ENCODE data around the gene CACNB3. TPM values are rescaled to one million over a fixed set of nuclear protein-coding genes. Genes with fewer than 3 reads are reported as not detected.

The CACNB3 gene
- total RNA-seq (ENCODE audit: low replicate concordance), result 16.1 and 27.7 TPM in 2 replicates

GRCh38 chr12:48817873-48818830, at the start of gene CACNB3:
CACNB3 (plus strand) TSS chr12:48818496; CDS start chr12:48818930, 434 bp downstream.
- TF ChIP-seq CTCF (IDR thresholded peaks at IDR 0.05; ENCODE audit: insufficient read depth, low read length), result no peak
- peak within 1 kb of the TSS; percentile 77 for H3K4me3 ChIP-seq (ENCODE audit: low read depth, low read length)
- DNase-seq (ENCODE audit: low read depth), result peak; percentile 31

- DNase-seq (ENCODE audit: low read depth), result no peak
- no peak for TF ChIP-seq CTCF (IDR thresholded peaks at IDR 0.05; ENCODE audit: insufficient read depth, low read length)
Measured at GRCh38 chr12:48768736-48769135, 49.6 kb upstream of the CACNB3 start.

GRCh38 chr12:48770756-48771155, 47.5 kb upstream of the CACNB3 start:
- H3K4me3 ChIP-seq (ENCODE audit: low read depth, low read length), result no peak overlapping the region
- no peak for DNase-seq (ENCODE audit: low read depth)
- no peak for TF ChIP-seq CTCF (IDR thresholded peaks at IDR 0.05; ENCODE audit: insufficient read depth, low read length)

More at GRCh38 chr12:48768736-48769135, 49.6 kb upstream of the CACNB3 start:
- no peak overlapping the region for H3K4me3 ChIP-seq (ENCODE audit: low read depth, low read length)

GRCh38 chr12:48771588-48772112, 46.6 kb upstream of the CACNB3 start:
- H3K4me3 ChIP-seq (ENCODE audit: low read depth, low read length), result no peak overlapping the region
- TF ChIP-seq CTCF (IDR thresholded peaks at IDR 0.05; ENCODE audit: insufficient read depth, low read length), result no peak
- no peak for DNase-seq (ENCODE audit: low read depth)

- no peak for TF ChIP-seq CTCF (IDR thresholded peaks at IDR 0.05; ENCODE audit: insufficient read depth, low read length)
- DNase-seq (ENCODE audit: low read depth), result no peak
- H3K4me3 ChIP-seq (ENCODE audit: low read depth, low read length), result no peak overlapping the region
Measured at GRCh38 chr12:48773686-48774085, 44.6 kb upstream of the CACNB3 start.

- H3K4me3 ChIP-seq (ENCODE audit: low read depth, low read length), result no peak overlapping the region
- no peak for TF ChIP-seq CTCF (IDR thresholded peaks at IDR 0.05; ENCODE audit: insufficient read depth, low read length)
- peak; percentile 52 for DNase-seq (ENCODE audit: low read depth)
Measured at GRCh38 chr12:48774516-48774915, 43.8 kb upstream of the CACNB3 start.
